ENCODE measurements around the gene TMEM179. TPM values are rescaled to one million over a fixed set of nuclear protein-coding genes. Genes with fewer than 3 reads are reported as not detected.

Gene TMEM179
- total RNA-seq, 1 experiment from 2014 or later, result 11.4 TPM

DNA sequence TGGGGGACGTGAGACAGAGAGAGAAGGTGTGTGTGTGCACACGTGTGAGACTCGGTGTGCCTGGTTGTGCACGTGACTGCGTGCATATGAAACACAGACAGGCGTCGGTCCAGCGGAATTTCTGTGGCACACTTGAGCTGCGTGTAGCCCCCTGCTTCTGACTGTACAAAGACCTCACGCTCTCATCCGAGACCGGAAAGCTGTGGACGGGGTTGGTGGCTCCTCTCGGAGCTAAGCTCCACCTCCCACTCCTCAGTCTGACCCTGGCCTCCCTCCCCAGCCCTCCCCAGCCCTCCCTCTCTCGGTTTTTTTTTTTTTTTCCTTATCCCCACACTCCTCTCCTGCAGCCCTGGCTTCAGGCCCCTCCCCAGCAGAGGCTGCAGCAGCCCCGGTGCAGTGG, 33.3 kb downstream of the TMEM179 start:
- Histone ChIP-seq H2BK15ac (ENCODE audit: low read depth, low read length) (no peak overlapping the region), H3K9me3 (ENCODE audit: control insufficient read depth, low read depth, low read length) (no peaks in the 10 kb centered on the region), H4K8ac (replicated peaks; ENCODE audit: insufficient read length, low read depth, low read length) (no peak overlapping the region), H3K27me3 (ENCODE audit: insufficient read depth, low read length) (no peaks in the 10 kb centered on the region), H3K79me1 (ENCODE audit: insufficient read depth, low read depth, low read length, poor library complexity, severe bottlenecking) (no peaks in the 10 kb centered on the region), H2AFZ (ENCODE audit: low read length) (no peak overlapping the region), H3T11ph (ENCODE audit: low read length) (no peak overlapping the region), H3K79me2 (ENCODE audit: insufficient read depth, low read length) (no peaks in the 10 kb centered on the region), H3K56ac (ENCODE audit: insufficient read length, low read depth, low read length) (no peak overlapping the region), H3K23ac (ENCODE audit: insufficient read length, low read depth, low read length) (no peak overlapping the region), H3K4me1 (ENCODE audit: insufficient read depth, low read length) (no peaks in the 10 kb centered on the region), H3K27ac (ENCODE audit: insufficient read length, low read depth, low read length) (no peak overlapping the region), H3K4ac (ENCODE audit: low read depth, low read length) (no peak overlapping the region), H2BK120ac (ENCODE audit: low read depth, low read length, poor library complexity, severe bottlenecking) (no peak overlapping the region), H3K23me2 (ENCODE audit: insufficient read length, low read depth, low read length, poor library complexity, severe bottlenecking) (no peaks in the 10 kb centered on the region), H3K9ac (ENCODE audit: extremely low read depth, insufficient read length, low read length) (no peak overlapping the region), H2BK20ac (ENCODE audit: low read depth, low read length, poor library complexity, severe bottlenecking) (no peak overlapping the region), H2AK5ac (ENCODE audit: insufficient read length, low read length) (no peak overlapping the region), H4K91ac (ENCODE audit: insufficient read length, low read depth, low read length) (no peak overlapping the region), H3K14ac (ENCODE audit: insufficient read depth, low read length) (no peak overlapping the region), H4K20me1 (ENCODE audit: control insufficient read depth, insufficient read depth, insufficient read length) (no peaks in the 10 kb centered on the region), H2BK5ac (ENCODE audit: insufficient read length, low read length) (no peak overlapping the region), H2BK12ac (ENCODE audit: insufficient read length, low read depth, low read length) (no peak overlapping the region), H4K5ac (ENCODE audit: insufficient read length, low read depth, low read length) (no peak overlapping the region), H3K4me2 (ENCODE audit: insufficient read depth, insufficient read length, low read length) (no peak overlapping the region), H3K18ac (ENCODE audit: insufficient read length, low read depth, low read length) (no peak overlapping the region)
- H3K4me3 Mint-ChIP-seq, result no peak overlapping the region
- WGBS (ENCODE audit: extremely low coverage, insufficient read length, low lambda C conversion rate), result no CpG with 5 or more reads among the region's 16 CpGs
- no peak for DNase-seq
- H3K4me1 Mint-ChIP-seq, result peaks cover 0 to 10% of the 10 kb centered on the region in 2 experiments; a peak in 2 of 4 replicates
- peak overlapping the region in 1 of 3 experiments; percentile 35; a peak in 1 of 7 replicates for H3K27ac Mint-ChIP-seq
- H3K9me3 Mint-ChIP-seq, result no peaks in the 10 kb centered on the region
- peaks cover 2% of the 10 kb centered on the region; the same call in 1 of the 2 replicates for H3K27me3 Mint-ChIP-seq (ENCODE audit: low read depth)
- H3K36me3 Mint-ChIP-seq (ENCODE audit: insufficient read depth in 1 of 3, low read depth in 3 of 3), result no peaks in the 10 kb centered on the region; a peak in 1 of 7 replicates
- TF ChIP-seq, protein P1, sequence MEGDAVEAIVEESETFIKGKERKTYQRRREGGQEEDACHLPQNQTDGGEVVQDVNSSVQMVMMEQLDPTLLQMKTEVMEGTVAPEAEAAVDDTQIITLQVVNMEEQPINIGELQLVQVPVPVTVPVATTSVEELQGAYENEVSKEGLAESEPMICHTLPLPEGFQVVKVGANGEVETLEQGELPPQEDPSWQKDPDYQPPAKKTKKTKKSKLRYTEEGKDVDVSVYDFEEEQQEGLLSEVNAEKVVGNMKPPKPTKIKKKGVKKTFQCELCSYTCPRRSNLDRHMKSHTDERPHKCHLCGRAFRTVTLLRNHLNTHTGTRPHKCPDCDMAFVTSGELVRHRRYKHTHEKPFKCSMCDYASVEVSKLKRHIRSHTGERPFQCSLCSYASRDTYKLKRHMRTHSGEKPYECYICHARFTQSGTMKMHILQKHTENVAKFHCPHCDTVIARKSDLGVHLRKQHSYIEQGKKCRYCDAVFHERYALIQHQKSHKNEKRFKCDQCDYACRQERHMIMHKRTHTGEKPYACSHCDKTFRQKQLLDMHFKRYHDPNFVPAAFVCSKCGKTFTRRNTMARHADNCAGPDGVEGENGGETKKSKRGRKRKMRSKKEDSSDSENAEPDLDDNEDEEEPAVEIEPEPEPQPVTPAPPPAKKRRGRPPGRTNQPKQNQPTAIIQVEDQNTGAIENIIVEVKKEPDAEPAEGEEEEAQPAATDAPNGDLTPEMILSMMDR (conservative IDR thresholded peaks at IDR 0.05), result no peak

Data from H9 (cell line).